Naive thymus-derived CD4-positive, alpha-beta T cell (primary cell): Measurements from ENCODE around the gene CDK16. TPM values are rescaled to one million over a fixed set of nuclear protein-coding genes. Genes with fewer than 3 reads are reported as not detected.

Experiments
- ATAC-seq: fragments of 150-1000 bp; cut with Tn5 transposase; 2 replicates; pipeline ENCODE4 v1.10.0; 2021; ENCODE audit warnings: mild to moderate bottlenecking, moderate library complexity
- CTCF ChIA-PET: fragments of 350-600 bp; sonication (Branson Sonifier 250); formaldehyde crosslinking; loops from one replicate; lab custom pipeline; 2021; ENCODE audit warnings: antibody characterized with exemption; lab: Charles Lee
- POLR2A ChIA-PET: fragments of 350-600 bp; sonication (Branson Sonifier 250); formaldehyde crosslinking; loops from one replicate; lab custom pipeline; 2021; ENCODE audit warnings: antibody characterized with exemption, inconsistent platforms; lab: Charles Lee
- DNase-seq, 9 donors: peaks; one replicate each; pipeline versions ENCODE4 v3.0.0 to v3.0.0-alpha.2; 2020 to 2022; ENCODE audit warnings: mixed read lengths in 1 of 9
- H3K27ac ChIP-seq: one replicate; pipeline ENCODE4 v1.7.0; 2013; ENCODE audit warnings: mild to moderate bottlenecking, low read depth, low read length, moderate library complexity
- H3K27me3 ChIP-seq, 2 donors: one replicate each; pipeline ENCODE4 v1.7.0; 2013; ENCODE audit warnings: low read length in 2 of 2, mild to moderate bottlenecking in 2 of 2, moderate library complexity in 2 of 2; ENCODE audit not compliant: control insufficient read depth in 2 of 2, insufficient read depth in 2 of 2
- H3K36me3 ChIP-seq, 3 experiments: 1 replicate in 2 of 3; 2 replicates in 1 of 3; pipeline ENCODE4 v1.7.0; 2013; ENCODE audit warnings: low read length in 3 of 3, mild to moderate bottlenecking in 3 of 3, moderate library complexity in 1 of 3; ENCODE audit not compliant: insufficient read depth in 3 of 3, control insufficient read depth in 2 of 3
- H3K4me1 ChIP-seq, 2 donors: one replicate each; pipeline ENCODE4 v1.7.0; 2013; ENCODE audit warnings: low read length in 2 of 2, mild to moderate bottlenecking in 2 of 2, moderate library complexity in 1 of 2; ENCODE audit not compliant: control insufficient read depth in 2 of 2, insufficient read depth in 2 of 2
- H3K4me3 ChIP-seq: 2 replicates; pipeline ENCODE4 v1.7.0; 2013; ENCODE audit warnings: mild to moderate bottlenecking, low read length
- H3K9me3 ChIP-seq, 3 experiments: 1 replicate in 2 of 3; 2 replicates in 1 of 3; pipeline ENCODE4 v1.7.0; 2013; ENCODE audit warnings: low read length in 3 of 3; ENCODE audit not compliant: control insufficient read depth in 2 of 3
- H3K27ac Mint-ChIP-seq, 9 donors: one replicate each; pipeline ENCODE4 v1.8.0; 2020 to 2022; ENCODE audit warnings: mixed read lengths in 9 of 9, mild to moderate bottlenecking in 8 of 9, moderate library complexity in 5 of 9, inconsistent platforms in 2 of 9
- H3K27me3 Mint-ChIP-seq, 5 donors: one replicate each; pipeline ENCODE4 v1.8.0; 2021 to 2022; ENCODE audit warnings: mixed read lengths in 5 of 5, mild to moderate bottlenecking in 1 of 5
- H3K36me3 Mint-ChIP-seq, 5 donors: one replicate each; pipeline ENCODE4 v1.8.0; 2020 to 2022; ENCODE audit warnings: mixed read lengths in 5 of 5, mild to moderate bottlenecking in 3 of 5, inconsistent platforms in 1 of 5
- H3K4me1 Mint-ChIP-seq, 7 donors: one replicate each; pipeline ENCODE4 v1.8.0; 2020 to 2022; ENCODE audit warnings: mixed read lengths in 7 of 7, mild to moderate bottlenecking in 3 of 7, inconsistent platforms in 1 of 7
- H3K4me3 Mint-ChIP-seq, 10 donors: one replicate each; pipeline ENCODE4 v1.8.0; 2020 to 2022; ENCODE audit warnings: mild to moderate bottlenecking in 10 of 10, mixed read lengths in 10 of 10, moderate library complexity in 6 of 10, inconsistent platforms in 2 of 10
- H3K9me3 Mint-ChIP-seq, 11 donors: one replicate each; pipeline ENCODE4 v1.8.0; 2020 to 2022; ENCODE audit warnings: mixed read lengths in 11 of 11, mild to moderate bottlenecking in 4 of 11, inconsistent platforms in 1 of 11, moderate library complexity in 1 of 11
- intact Hi-C, 2 donors: fragments of 100-400 bp; cut with micrococcal nuclease; formaldehyde crosslinking; loops; one replicate each; pipeline ENCODE4 v1.15.1; 2023
- polyA plus RNA-seq, 2 donors: library from polyadenylated mRNA; unstranded; fragments of 300-500 nt; fragmentation: Illumina TruSeq; gene quantifications; one replicate each; pipeline ENCODE4 v1.2.3, GENCODE V29; 2021
- total RNA-seq, 6 experiments: library from RNA in 5 of 6; stranded (reverse) in 5 of 6; gene quantifications; 1 replicate in 5 of 6; 2 replicates in 1 of 6; pipeline ENCODE4 v1.2.3 and lab custom pipeline; 2021 to 2026

The CDK16 gene
- total and polyA plus RNA-seq, 7 experiments from 2014 or later, result 6.4 to 112 (median 61.6) TPM

DNA sequence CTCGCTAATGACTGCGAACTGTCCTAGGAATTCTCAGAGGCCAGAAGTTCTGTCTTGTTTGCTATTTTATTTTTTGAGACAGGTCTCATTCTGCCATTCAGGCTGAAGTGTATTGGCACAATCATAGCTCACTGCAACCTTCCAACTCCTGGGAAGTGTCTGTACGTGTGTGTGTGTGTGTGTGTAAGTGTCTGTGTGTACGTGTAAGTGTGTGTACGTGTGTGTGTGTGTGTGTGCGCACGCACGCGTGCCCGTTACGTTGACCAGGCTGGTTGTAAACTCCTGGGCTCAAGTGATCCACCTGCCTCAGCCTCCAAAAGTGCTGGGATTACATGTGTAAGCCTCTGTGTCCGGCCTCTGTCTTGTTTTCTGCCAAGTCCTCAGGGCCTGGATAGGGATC lies 10.4 kb upstream of the CDK16 start:
- no peaks in the 10 kb centered on the region for H3K27me3 Mint-ChIP-seq
- Histone ChIP-seq H3K27ac (no peak overlapping the region), H3K27me3 (no peaks in the 10 kb centered on the region), H3K36me3 (peaks cover 0 to 95% (median 16%) of the 10 kb centered on the region in 3 experiments), H3K9me3 (no peaks in the 10 kb centered on the region), H3K4me1 (no peaks in the 10 kb centered on the region), H3K4me3 (no peak overlapping the region)
- intact Hi-C loops, result no loop called here
- ChIA-PET CTCF (no interaction called here), POLR2A (interaction anchor here (1.2 to 2.9 kb wide), 2 partner anchors 10 to 13 kb away, joined by 3 to 10 read pairs; partner anchors contain the start of gene CDK16)
- H3K4me3 Mint-ChIP-seq, result no peak overlapping the region
- peaks cover 0 to 6% (median 3%) of the 10 kb centered on the region in 7 donors for H3K4me1 Mint-ChIP-seq
- H3K36me3 Mint-ChIP-seq, result peaks cover 8 to 79% (median 14%) of the 10 kb centered on the region in 5 donors
- peak overlapping the region in 1 of 9 donors; percentile 10 for H3K27ac Mint-ChIP-seq
- DNase-seq, result no peak
- H3K9me3 Mint-ChIP-seq, result no peaks in the 10 kb centered on the region
- ATAC-seq, result no peak

DNA sequence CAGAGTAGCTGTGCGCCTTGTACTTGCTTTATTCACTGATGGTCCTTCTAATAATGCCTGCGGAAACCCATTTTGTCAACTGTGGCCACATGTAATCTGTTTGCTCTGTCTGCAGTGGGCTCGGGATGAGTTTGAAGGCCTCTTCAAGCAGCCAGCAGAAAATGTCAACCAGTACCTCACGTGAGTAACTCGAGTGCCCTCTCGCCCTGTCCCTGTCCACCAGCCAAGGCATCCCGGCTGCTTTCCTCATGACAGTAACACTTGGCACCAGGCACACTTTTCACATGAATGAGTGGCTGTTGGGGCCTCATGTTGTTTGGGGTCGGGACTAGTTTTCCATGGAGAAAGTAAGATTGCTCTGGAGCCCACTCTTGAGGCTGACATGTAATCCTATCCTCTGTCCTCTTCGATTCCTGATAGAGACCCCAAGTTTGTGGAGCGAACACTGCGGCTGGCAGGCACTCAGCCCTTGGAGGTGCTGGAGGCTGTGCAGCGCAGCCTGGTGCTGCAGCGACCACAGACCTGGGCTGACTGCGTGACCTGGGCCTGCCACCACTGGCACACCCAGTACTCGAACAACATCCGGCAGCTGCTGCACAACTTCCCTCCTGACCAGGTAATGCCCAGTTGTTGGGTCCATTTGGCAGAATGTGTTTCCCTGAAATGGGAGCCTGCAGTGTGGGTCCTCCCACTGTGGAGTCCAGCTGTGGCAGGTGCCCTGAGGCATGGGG lies 8.8 kb upstream of the CDK16 start:
- H3K9me3 ChIP-seq, result no peaks in the 10 kb centered on the region
- Mint-ChIP-seq H3K27ac (peak overlapping the region in 3 of 9 donors; percentile 15 to 38 (median 16)), H3K36me3 (peaks cover 8 to 77% (median 16%) of the 10 kb centered on the region in 5 donors), H3K4me3 (no peak overlapping the region), H3K9me3 (no peaks in the 10 kb centered on the region), H3K4me1 (peaks cover 0 to 6% (median 3%) of the 10 kb centered on the region in 7 donors), H3K27me3 (no peaks in the 10 kb centered on the region)
- no peak overlapping the region for H3K4me3 ChIP-seq
- ATAC-seq (no peak), DNase-seq (no peak)
- ChIA-PET POLR2A (interaction anchor here (2.9 kb wide), 1 partner anchor 8 kb away, joined by 10 read pairs; the partner anchor contains the start of gene CDK16), CTCF (interaction anchor here (0.7 kb wide), 1 partner anchor 175 kb away, joined by 3 read pairs; no protein-coding TSS in a partner anchor)
- peaks cover 0 to 93% (median 16%) of the 10 kb centered on the region in 3 experiments for H3K36me3 ChIP-seq
- no peaks in the 10 kb centered on the region for H3K27me3 ChIP-seq
- intact Hi-C loops, result no loop called here
- H3K27ac ChIP-seq, result no peak overlapping the region
- no peaks in the 10 kb centered on the region for H3K4me1 ChIP-seq

DNA sequence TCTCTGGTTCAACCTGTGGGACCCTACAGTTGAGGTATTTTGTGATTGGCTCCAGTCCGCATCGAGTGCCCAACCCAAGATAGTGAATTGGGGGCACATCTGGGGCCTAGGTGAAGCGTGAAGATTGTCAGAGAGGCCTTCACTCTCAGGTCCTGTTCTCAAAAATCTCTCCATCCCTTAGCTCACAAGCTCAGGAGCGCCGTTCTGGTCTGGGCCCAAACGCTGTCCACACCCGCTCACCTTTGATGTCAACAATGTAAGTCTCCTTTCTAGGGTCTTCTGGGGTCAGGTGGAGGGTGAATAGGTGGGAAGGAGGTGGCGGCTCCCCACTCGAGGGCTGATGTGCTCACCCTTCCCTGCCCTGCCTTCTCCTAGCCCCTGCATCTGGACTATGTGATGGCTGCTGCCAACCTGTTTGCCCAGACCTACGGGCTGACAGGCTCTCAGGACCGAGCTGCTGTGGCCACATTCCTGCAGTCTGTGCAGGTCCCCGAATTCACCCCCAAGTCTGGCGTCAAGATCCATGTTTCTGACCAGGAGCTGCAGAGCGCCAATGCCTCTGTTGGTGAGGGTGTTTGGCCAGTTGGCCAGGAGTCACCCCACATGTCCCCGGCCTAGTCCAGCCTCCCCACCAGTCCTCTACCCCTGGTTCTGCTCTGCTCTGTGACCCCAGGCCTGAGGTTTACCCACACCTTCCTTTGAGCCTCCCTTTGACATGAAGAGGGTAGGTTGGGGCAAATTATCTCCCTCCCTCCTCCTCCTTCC lies 7.6 kb upstream of the CDK16 start:
- peaks cover 0 to 95% (median 16%) of the 10 kb centered on the region in 3 experiments for H3K36me3 ChIP-seq
- H3K27ac Mint-ChIP-seq, result peak overlapping the region in 4 of 9 donors; percentile 33 to 73 (median 60)

DNA sequence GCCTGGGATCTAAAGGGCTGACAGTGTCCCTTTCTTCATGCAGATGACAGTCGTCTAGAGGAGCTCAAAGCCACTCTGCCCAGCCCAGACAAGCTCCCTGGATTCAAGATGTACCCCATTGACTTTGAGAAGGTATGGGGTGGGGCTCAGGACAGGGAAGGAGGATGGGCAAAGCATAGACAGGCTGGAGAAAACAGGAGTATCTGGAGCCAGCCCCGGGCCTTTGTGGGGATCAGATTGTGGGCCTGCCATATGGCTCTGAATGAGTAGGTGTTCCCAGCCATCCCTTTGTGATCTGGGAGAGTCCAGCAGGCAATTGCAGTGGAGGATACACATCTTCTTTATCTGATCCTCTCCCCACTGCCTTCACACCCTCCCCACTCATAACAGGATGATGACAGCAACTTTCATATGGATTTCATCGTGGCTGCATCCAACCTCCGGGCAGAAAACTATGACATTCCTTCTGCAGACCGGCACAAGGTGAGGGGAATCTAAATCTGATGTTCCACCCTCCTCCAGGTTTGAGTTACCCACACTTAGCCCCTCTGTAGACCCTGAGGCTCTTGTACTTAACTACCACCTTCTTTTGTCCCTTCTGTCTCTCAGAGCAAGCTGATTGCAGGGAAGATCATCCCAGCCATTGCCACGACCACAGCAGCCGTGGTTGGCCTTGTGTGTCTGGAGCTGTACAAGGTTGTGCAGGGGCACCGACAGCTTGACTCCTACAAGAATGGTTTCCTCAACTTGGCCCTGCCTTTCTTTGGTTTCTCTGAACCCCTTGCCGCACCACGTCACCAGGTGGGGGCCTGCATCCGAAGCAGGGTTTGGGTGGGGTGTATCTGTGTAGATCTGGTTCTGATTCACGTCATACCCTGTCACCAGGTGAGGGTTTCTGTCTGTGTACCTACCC lies 5.8 kb upstream of the CDK16 start:
- peaks cover 5% of the 10 kb centered on the region in 2 donors for H3K4me1 ChIP-seq
- H3K36me3 ChIP-seq, result peaks cover 0 to 84% (median 10%) of the 10 kb centered on the region in 3 experiments
- Mint-ChIP-seq H3K36me3 (peaks cover 8 to 74% (median 23%) of the 10 kb centered on the region in 5 donors), H3K27me3 (no peaks in the 10 kb centered on the region), H3K9me3 (no peaks in the 10 kb centered on the region), H3K4me3 (no peak overlapping the region), H3K4me1 (peaks cover 6 to 19% (median 14%) of the 10 kb centered on the region in 7 donors), H3K27ac (peak overlapping the region in 4 of 9 donors; percentile 31 to 80 (median 56))
- ATAC-seq (no peak), DNase-seq (no peak)
- CTCF ChIA-PET, result no interaction called here
- POLR2A ChIA-PET, result no interaction called here
- no peak overlapping the region for H3K4me3 ChIP-seq
- no peak overlapping the region for H3K27ac ChIP-seq
- H3K27me3 ChIP-seq, result no peaks in the 10 kb centered on the region
- intact Hi-C loops, result no loop called here
- no peaks in the 10 kb centered on the region for H3K9me3 ChIP-seq

More for the DNA sequence above, 7.6 kb upstream of the CDK16 start:
- intact Hi-C loops, result no loop called here
- Mint-ChIP-seq H3K4me1 (peaks cover 0 to 3% (median 3%) of the 10 kb centered on the region in 7 donors), H3K27me3 (no peaks in the 10 kb centered on the region), H3K36me3 (peaks cover 8 to 79% (median 17%) of the 10 kb centered on the region in 5 donors), H3K9me3 (no peaks in the 10 kb centered on the region), H3K4me3 (no peak overlapping the region)
- ChIA-PET POLR2A (no interaction called here), CTCF (interaction anchor here (0.6 kb wide), 1 partner anchor 134 kb away, joined by 3 read pairs; no protein-coding TSS in a partner anchor)
- Histone ChIP-seq H3K27me3 (no peaks in the 10 kb centered on the region), H3K4me1 (no peaks in the 10 kb centered on the region), H3K27ac (no peak overlapping the region), H3K4me3 (no peak overlapping the region), H3K9me3 (no peaks in the 10 kb centered on the region)
- DNase-seq (no peak), ATAC-seq (no peak)

DNA sequence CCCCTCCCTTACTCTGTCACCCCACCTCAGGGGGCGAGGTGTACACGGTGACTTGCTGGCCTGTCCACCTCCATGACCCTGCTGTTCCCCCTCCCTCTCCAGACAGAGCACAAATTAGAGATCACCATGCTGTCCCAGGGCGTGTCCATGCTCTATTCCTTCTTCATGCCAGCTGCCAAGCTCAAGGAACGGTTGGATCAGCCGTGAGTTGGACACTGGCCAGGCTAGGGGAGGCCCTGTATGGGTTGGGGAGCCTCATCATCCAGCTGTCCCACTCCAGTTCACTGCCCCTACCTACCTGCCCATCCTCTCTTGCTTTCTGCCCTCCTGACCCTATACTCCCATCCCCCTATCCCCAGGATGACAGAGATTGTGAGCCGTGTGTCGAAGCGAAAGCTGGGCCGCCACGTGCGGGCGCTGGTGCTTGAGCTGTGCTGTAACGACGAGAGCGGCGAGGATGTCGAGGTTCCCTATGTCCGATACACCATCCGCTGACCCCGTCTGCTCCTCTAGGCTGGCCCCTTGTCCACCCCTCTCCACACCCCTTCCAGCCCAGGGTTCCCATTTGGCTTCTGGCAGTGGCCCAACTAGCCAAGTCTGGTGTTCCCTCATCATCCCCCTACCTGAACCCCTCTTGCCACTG lies 3.9 kb upstream of the CDK16 start:
- POLR2A ChIA-PET, result no interaction called here
- Histone ChIP-seq H3K27me3 (no peaks in the 10 kb centered on the region), H3K4me1 (peaks cover 5% of the 10 kb centered on the region in 2 donors), H3K4me3 (no peak overlapping the region), H3K9me3 (no peaks in the 10 kb centered on the region), H3K27ac (no peak overlapping the region), H3K36me3 (peaks cover 0 to 72% (median 10%) of the 10 kb centered on the region in 3 experiments)
- CTCF ChIA-PET, result no interaction called here
- Mint-ChIP-seq H3K9me3 (no peaks in the 10 kb centered on the region), H3K4me1 (peaks cover 11 to 25% (median 20%) of the 10 kb centered on the region in 7 donors), H3K27me3 (peaks cover 0 to 2% (median 0%) of the 10 kb centered on the region in 5 donors), H3K4me3 (no peak overlapping the region), H3K36me3 (peaks cover 8 to 65% (median 23%) of the 10 kb centered on the region in 5 donors), H3K27ac (peak overlapping the region in 5 of 9 donors; percentile 21 to 67 (median 28))
- DNase-seq (no peak), ATAC-seq (no peak)
- intact Hi-C loops, result loop anchor here in 1 of 2 donors (5.0 kb wide), 4 partner anchors 418 to 1743 kb away; partner anchors contain the start of genes OTUD5, PIM2 and ZNF81
